Thymus (tissue), 11 donors: Measurements from ENCODE around the gene MBLAC1. TPM values are rescaled to one million over a fixed set of nuclear protein-coding genes. Genes with fewer than 3 reads are reported as not detected.
A peak's percentile ranks its signal among the peaks of the same experiment; 100 is the strongest.

ENCODE experiments used
- DNase-seq, 9 donors: peaks; one replicate each; pipeline ENCODE4 v3.0.0-alpha.2; 2013; ENCODE audit warnings: low spot score in 9 of 9, low read depth in 6 of 9, missing footprints in 1 of 9
- H3K27ac ChIP-seq, 2 donors: one replicate each; pipeline ENCODE4 v1.5.1; 2013; ENCODE audit warnings: control low read depth in 1 of 2, low read depth in 1 of 2, low read length in 1 of 2, mild to moderate bottlenecking in 1 of 2, moderate library complexity in 1 of 2
- H3K27me3 ChIP-seq, 2 donors: one replicate each; pipeline ENCODE4 v1.5.1; 2013; ENCODE audit warnings: low read length in 1 of 2; ENCODE audit not compliant: control insufficient read depth in 2 of 2, insufficient read depth in 1 of 2
- H3K36me3 ChIP-seq, 2 donors: one replicate each; pipeline ENCODE4 v1.5.1; 2013; ENCODE audit warnings: low read length in 1 of 2, mild to moderate bottlenecking in 1 of 2, moderate library complexity in 1 of 2; ENCODE audit not compliant: control insufficient read depth in 2 of 2, insufficient read depth in 2 of 2
- H3K4me1 ChIP-seq, 2 donors: one replicate each; pipeline ENCODE4 v1.5.1; 2013; ENCODE audit warnings: low read length in 2 of 2; ENCODE audit not compliant: control insufficient read depth in 2 of 2, insufficient read depth in 2 of 2
- H3K4me3 ChIP-seq, 2 donors: one replicate each; pipeline ENCODE4 v1.5.1; 2013; ENCODE audit warnings: low read length in 2 of 2, control low read depth in 1 of 2, mild to moderate bottlenecking in 1 of 2
- H3K9me3 ChIP-seq, 2 donors: one replicate each; pipeline ENCODE4 v1.5.1; 2013; ENCODE audit warnings: low read length in 1 of 2, mild to moderate bottlenecking in 1 of 2; ENCODE audit not compliant: control insufficient read depth in 2 of 2, insufficient read depth in 1 of 2
- WGBS: extraction: QIAGEN DNeasy Blood & Tissue Kit; methylation state at CpG from one replicate; pipeline ENCODE4 v1.1.7; 2013; 5-methylcytosine and 5-hydroxymethylcytosine counted together
- polyA plus RNA-seq: library from polyadenylated mRNA; stranded (reverse); fragments of 200-250 nt; gene quantifications from one replicate; pipeline ENCODE4 v1.2.3, GENCODE V29; 2013
- total RNA-seq: library from RNA; stranded (reverse); fragments of 120-200 nt; gene quantifications from one replicate; pipeline ENCODE4 v1.2.4, GENCODE V29; 2013
- donor health status: healthy.

The MBLAC1 gene
- total and polyA plus RNA-seq, 2 donors: 2.0 to 3.1 TPM

DNA sequence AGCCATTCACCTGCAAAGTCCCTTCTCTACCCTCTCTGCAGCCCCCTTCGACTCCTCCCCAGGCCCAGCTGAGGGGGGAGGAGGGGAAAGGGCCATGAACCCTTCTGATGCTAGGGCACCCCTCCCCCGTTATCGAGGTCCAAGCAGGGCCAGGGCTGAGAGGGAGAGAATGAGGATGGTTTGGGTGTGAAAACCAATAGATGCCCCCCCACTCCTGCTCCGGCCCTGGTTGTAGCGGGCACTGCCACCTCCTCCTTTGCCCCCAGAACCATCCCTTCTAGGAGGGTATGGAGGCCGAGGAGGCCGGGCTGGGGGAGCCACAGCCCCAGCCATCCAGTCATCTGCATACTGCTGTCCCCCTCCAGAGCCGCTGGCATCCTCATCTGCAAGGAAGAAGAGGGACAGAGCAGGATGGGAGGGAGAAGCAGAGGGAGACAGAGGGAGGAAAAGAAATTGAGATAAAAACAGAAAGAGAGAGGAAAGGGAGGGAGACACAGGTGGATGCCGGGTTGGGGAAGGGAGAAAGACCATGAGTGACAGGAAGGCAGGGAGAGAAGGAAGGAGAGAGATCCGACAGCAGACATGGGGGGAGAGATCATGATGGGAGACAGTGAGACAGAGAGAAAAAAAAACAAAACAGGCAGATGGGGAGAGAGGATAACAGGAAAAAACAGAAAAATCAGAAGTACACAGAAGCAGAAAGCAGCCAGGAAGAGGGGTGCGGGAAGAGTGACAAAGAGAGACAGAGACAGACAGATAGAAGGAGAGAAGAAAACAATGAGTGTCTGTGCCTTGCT, 43.5 kb downstream of the MBLAC1 start:
- H3K9me3 ChIP-seq: peaks cover 0 to 3% of the 10 kb centered on the region in 2 donors
- H3K27ac ChIP-seq: peak overlapping the region; percentile 81 to 98
- DNase-seq: no peak
- peaks cover 0 to 4% of the 10 kb centered on the region in 2 donors for H3K27me3 ChIP-seq
- peaks cover 45 to 76% of the 10 kb centered on the region in 2 donors for H3K4me1 ChIP-seq
- peak overlapping the region; percentile 56 for H3K4me3 ChIP-seq
- peaks cover 7 to 22% of the 10 kb centered on the region in 2 donors for H3K36me3 ChIP-seq
- 89% methylated on average over 11 of the region's 11 CpGs for WGBS

DNA sequence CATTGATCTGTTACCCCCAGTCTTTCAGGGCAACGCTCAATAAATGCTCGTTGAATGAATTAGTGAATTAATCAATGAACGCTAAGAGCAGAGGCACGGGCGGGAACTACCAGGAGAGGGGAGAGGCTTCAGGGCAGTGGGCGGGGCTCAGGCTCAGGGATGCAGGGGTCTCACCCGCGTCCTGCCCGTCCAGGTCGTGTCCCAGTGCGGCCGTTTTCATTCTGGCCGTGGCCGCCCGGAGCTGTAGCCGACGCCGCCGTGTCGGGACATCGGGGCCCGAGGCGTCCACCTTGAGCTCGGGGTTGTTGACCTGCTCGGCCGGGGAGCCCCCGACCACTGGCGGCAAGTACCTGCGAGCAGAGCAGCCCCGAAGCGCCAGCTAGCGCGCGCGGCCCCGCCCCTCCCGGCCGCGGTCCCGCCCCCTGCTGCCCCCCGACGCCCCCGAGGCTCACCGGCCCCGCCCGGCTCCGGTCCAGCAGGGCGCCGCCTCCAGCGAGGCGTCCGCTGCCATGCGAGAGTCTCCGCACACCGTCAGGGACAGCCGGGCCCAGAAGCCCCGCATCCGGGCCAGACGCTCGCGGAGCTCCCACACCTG, 44.4 kb downstream of the MBLAC1 start:
- Histone ChIP-seq H3K4me3 (peak overlapping the region; percentile 56), H3K27ac (peak overlapping the region; percentile 66 to 98), H3K36me3 (peaks cover 7 to 21% of the 10 kb centered on the region in 2 donors), H3K27me3 (peaks cover 0 to 4% of the 10 kb centered on the region in 2 donors), H3K4me1 (peaks cover 49 to 76% of the 10 kb centered on the region in 2 donors), H3K9me3 (peaks cover 0 to 3% of the 10 kb centered on the region in 2 donors)
- DNase-seq: peak in 1 of 9 donors; percentile 68
- WGBS: 5% methylated on average over 61 of the region's 61 CpGs

DNA sequence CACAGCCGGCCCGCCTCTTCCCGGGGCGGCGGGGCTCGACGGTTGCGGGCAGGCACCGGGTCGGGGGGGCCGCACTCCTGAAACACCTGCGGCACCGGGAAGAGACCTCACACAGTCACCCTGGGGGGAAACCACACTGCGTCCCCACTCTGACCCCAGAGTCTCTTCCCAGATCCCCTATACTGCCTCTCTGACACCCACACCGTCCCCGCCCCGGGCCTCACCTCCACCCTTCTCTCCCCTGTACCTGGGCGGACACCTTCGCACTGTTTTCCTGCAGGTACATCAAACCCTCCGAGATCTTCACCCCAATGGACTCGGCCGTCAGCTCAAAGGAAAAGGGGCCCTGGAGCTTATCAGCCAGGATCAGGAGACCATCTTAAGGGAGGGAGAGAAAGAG, 45.1 kb downstream of the MBLAC1 start:
- H3K36me3 ChIP-seq: peaks cover 7 to 21% of the 10 kb centered on the region in 2 donors
- DNase-seq: no peak
- peak overlapping the region in 1 of 2 donors; percentile 77 for H3K27ac ChIP-seq
- WGBS: 12% methylated on average over 22 of the region's 22 CpGs
- peaks cover 44 to 75% of the 10 kb centered on the region in 2 donors for H3K4me1 ChIP-seq
- H3K4me3 ChIP-seq: peak overlapping the region in 1 of 2 donors; percentile 56
- peaks cover 0 to 3% of the 10 kb centered on the region in 2 donors for H3K27me3 ChIP-seq
- peaks cover 0 to 3% of the 10 kb centered on the region in 2 donors for H3K9me3 ChIP-seq

DNA sequence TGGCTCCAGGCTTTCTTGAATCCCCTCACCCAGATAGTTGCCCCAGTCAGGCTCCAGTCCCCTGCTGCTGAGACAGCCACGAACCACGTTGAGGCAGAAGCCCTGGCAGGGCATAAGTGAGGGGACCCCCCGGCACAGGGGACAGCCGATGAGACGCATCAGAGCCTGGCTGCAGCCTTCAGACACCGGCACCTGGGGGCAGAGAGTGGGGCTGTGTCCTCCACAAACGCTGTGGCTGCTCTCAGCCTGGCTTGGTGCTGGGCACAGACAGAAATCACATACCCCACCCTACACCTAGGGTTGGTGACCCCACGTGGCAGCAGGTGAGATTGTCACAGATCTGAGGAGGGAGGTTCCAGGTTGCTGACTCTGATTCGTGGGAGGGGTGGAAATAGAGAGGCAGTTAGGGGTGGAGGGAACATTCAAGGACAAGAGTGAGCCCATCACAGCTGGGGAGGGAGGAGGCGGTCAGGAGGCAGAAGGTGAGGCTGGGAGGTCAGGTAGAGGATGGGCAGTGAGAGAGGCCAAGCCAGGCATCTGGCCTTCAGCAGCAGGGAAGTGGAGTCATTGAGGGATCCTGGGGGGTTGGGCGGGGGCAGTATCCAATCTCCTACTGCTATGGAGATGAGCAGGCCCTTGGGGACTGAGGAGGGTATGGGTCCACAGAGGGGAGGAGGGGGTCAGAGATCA, 47.2 kb downstream of the MBLAC1 start:
- Histone ChIP-seq H3K27me3 (peaks cover 0 to 3% of the 10 kb centered on the region in 2 donors), H3K4me1 (peaks cover 31 to 68% of the 10 kb centered on the region in 2 donors), H3K9me3 (peaks cover 0 to 21% of the 10 kb centered on the region in 2 donors), H3K36me3 (peaks cover 4 to 21% of the 10 kb centered on the region in 2 donors), H3K4me3 (no peak overlapping the region), H3K27ac (no peak overlapping the region)
- no peak for DNase-seq
- WGBS: 97% methylated on average over 11 of the region's 11 CpGs

DNA sequence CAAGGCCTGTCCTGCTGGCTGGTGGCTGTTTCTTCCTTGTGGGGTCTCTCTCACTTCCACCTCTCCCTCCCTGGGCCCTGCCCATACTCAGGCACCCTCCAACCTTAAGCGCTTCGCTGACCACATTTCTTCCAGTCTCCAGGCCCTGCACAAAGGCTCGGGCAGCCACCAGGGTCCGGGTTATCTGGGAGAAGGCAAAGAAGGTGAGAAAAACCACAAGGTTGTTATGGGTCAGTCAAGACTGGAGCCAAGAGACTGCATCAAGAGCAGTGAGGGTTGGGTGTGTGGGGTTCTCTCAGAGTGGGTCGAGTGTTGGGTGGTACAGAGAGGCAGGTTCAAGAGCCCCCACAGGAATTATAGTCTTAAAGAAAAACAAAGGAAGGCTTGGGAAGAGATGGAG, 47.8 kb downstream of the MBLAC1 start:
- H3K4me1 ChIP-seq: peaks cover 24 to 68% of the 10 kb centered on the region in 2 donors

DNA sequence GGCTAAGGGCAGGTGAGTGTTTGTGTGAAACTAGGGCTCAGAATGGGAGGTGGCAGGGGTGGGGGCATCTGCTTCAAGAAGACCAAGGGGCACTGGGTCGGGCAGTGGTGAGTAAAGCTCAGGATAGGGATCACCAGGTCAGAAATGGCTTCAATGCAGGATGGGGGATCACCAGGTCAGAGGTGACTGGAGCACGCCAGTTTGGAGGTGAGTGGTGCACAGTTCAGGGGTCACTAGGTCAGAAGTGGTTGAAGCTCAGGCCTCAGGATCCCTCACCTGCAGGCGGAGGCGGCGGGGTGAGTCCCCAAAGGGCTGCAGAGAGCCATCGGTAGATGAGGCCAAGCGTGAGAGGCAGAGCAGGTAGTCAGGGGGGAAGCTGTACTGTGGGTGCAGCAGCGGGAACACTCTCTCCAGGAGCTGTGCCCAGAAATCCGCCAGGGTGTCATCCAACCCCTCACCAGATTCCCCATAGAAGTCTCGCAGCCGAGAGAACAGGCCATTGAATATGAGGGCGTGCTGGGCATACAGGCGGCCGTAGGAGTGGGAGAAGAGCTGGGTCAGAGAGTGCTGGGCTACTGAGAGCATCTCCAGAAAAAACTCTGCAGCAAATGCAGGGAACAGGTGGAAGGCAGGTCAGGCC, 48.6 kb downstream of the MBLAC1 start:
- peaks cover 4 to 18% of the 10 kb centered on the region in 2 donors for H3K36me3 ChIP-seq
- H3K4me1 ChIP-seq: peaks cover 22 to 68% of the 10 kb centered on the region in 2 donors
- peaks cover 0 to 3% of the 10 kb centered on the region in 2 donors for H3K27me3 ChIP-seq
- DNase-seq: no peak
- WGBS: 97% methylated on average over 14 of the region's 14 CpGs
- H3K27ac ChIP-seq: no peak overlapping the region
- no peak overlapping the region for H3K4me3 ChIP-seq
- H3K9me3 ChIP-seq: peaks cover 0 to 20% of the 10 kb centered on the region in 2 donors

More for the DNA sequence above, 47.8 kb downstream of the MBLAC1 start:
- Histone ChIP-seq H3K27ac (no peak overlapping the region), H3K36me3 (peaks cover 4 to 21% of the 10 kb centered on the region in 2 donors), H3K4me3 (no peak overlapping the region), H3K9me3 (peaks cover 0 to 22% of the 10 kb centered on the region in 2 donors), H3K27me3 (peaks cover 0 to 3% of the 10 kb centered on the region in 2 donors)
- WGBS: over 99% methylated on average over 5 of the region's 5 CpGs
- no peak for DNase-seq

DNA sequence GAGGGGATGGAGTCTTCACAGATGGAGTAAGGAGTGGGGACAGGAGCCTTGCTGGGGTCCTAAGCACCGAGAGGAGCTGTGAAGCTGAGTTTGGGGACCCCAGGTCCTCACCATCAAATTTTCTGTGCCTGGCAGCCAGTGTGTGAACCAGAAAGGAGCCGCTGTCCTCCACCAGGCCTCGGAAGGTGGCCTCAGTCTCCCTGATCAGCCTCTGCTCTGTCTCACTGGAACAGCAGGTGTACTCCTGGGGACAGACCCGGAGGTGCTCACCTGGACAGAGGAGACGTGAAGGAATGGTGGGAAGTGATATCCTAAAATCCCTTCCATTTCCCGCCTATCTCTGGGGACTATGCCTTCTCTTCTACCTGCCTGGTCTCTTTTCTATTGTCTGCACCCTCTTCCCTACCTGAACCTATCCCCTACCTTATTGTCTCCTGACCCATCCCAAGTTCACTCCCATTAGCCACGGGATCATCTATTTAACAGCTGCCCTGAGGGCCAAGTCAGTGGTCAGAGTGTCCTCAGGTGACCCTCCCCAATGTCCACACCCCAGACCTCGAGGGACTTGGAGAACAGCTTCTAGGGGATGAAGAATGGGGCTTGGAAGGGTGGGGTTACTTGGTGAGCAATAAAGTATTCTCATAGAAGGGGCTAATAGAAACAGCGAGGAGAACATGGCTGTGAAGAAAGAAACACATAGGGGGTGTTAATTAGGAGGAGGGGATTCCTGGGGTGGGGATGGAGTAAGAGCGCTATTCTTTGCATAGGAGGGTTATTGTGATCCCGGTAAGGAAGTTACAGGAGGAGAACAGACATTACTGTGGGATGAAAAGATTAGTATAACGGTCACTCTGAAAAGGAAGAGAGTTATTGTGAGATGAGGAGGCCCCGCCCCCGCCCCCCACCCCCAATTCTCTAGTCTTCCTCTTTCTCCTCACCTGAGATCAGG, 49.6 kb downstream of the MBLAC1 start:
- Histone ChIP-seq H3K4me3 (peak overlapping the region; percentile 74 to 87), H3K4me1 (peaks cover 18 to 69% of the 10 kb centered on the region in 2 donors), H3K27ac (no peak overlapping the region), H3K9me3 (peaks cover 0 to 20% of the 10 kb centered on the region in 2 donors), H3K36me3 (peaks cover 4 to 18% of the 10 kb centered on the region in 2 donors), H3K27me3 (peaks cover 0 to 3% of the 10 kb centered on the region in 2 donors)
- 60% methylated on average over 14 of the region's 14 CpGs for WGBS
- DNase-seq: no peak
